Tibial nerve (tissue), 3 donors: Measurements from ENCODE around the gene ASPDH.

Experiments
- CTCF ChIP-seq, 5 experiments: fragments of 200-600 bp in 3 of 5; fragments of 450-650 bp in 2 of 5; sonication (generic) in 3 of 5; IDR thresholded peaks; one replicate each; pipeline ENCODE4 v1.5.1; 2016 to 2019; ENCODE audit warnings: antibody characterized with exemption in 5 of 5, mild to moderate bottlenecking in 3 of 5, moderate library complexity in 2 of 5
- POLR2A ChIP-seq, 2 donors: fragments of 450-650 bp; IDR thresholded peaks; one replicate each; pipeline ENCODE4 v1.6.1; 2017; ENCODE audit warnings: antibody characterized with exemption in 2 of 2, mild to moderate bottlenecking in 2 of 2, moderate library complexity in 2 of 2

- TF ChIP-seq CTCF (IDR thresholded peaks at IDR 0.05) (no peak), POLR2A (IDR thresholded peaks at IDR 0.05) (no peak)
Observed at GRCh38 chr19:50553134-50553703, 39.5 kb upstream of the ASPDH start.
